ENCODE data around the gene STX18. TPM values are rescaled to one million over a fixed set of nuclear protein-coding genes. Genes with fewer than 3 reads are reported as not detected.
"Not testable (repeated sequence)": the region's sequence is repeated elsewhere in the genome, so short reads cannot be mapped to it uniquely, and the experiment has no call there.

STX18 gene
- total RNA-seq, 2 experiments from 2014 or later = 25.3 to 33.5 TPM

DNA sequence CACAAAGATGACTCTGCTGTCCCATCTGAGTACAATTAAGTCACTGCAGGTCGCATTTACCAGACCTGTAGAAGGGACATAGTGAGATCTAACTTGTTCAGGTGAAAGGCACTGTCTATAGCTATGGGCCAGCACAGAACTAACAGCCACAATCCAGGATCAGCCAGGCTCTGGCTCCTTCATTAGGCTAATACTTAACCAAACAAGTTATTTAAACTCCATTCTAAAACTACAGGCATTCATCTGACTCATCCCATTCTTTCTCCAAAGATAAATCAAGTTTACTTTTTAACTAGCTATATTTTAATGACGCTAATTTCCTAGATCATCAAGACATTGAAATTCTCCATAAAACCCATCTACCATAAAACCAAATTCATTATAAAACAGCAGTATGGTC lies 62.5 kb downstream of the STX18 start:
- POLR2A ChIA-PET = no interaction called here
- ATAC-seq (no peak), DNase-seq (no peak)
- CTCF ChIA-PET = interaction anchor here (1.6 kb wide), 1 partner anchor 9 kb away, joined by 5 read pairs; no protein-coding TSS in a partner anchor
- Mint-ChIP-seq H3K9me3 (ENCODE audit: low read depth) (no peaks in the 10 kb centered on the region), H3K36me3 (ENCODE audit: low read depth) (no peaks in the 10 kb centered on the region), H3K4me1 (peaks cover 9% of the 10 kb centered on the region), H3K4me3 (no peak overlapping the region), H3K27ac (no peak overlapping the region), H3K27me3 (no peaks in the 10 kb centered on the region)
- intact Hi-C loops (cut with DNase I, micrococcal nuclease) = no loop called here

GRCh38 chr4:4477796-4478195 lies 64.1 kb downstream of the STX18 start:
- no peak overlapping the region for H3K27ac Mint-ChIP-seq
- no peak overlapping the region for H3K4me3 Mint-ChIP-seq
- no peaks in the 10 kb centered on the region for H3K9me3 Mint-ChIP-seq (ENCODE audit: low read depth)
- no peaks in the 10 kb centered on the region for H3K27me3 Mint-ChIP-seq
- peaks cover 14% of the 10 kb centered on the region for H3K4me1 Mint-ChIP-seq
- no peaks in the 10 kb centered on the region for H3K36me3 Mint-ChIP-seq (ENCODE audit: low read depth)
- intact Hi-C loops (cut with DNase I, micrococcal nuclease) = no loop called here
- CTCF ChIA-PET = no interaction called here
- POLR2A ChIA-PET = no interaction called here
- DNase-seq (no peak), ATAC-seq (no peak)

DNA sequence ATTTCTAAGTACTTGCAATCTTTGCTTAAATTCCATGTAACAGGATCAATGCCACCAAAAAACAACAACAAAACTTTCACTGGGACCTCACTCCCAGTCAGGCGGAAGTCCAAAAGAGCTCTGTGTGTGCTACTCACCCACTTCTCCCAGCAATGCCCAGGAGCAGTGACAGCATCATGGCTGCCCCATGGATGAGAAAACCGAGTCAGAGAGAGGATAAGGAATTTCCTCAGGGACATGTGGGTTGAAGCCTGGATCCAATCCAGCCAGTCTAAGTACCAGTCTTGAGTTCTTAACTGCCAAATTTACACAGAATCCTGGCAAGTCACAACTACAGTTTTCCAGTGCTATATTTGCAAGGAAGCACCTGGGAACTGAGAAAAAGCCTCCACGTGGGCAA lies 64.5 kb downstream of the STX18 start:
- H3K4me3 Mint-ChIP-seq = no peak overlapping the region
- H3K4me1 Mint-ChIP-seq = peaks cover 12% of the 10 kb centered on the region
- H3K36me3 Mint-ChIP-seq (ENCODE audit: low read depth) = no peaks in the 10 kb centered on the region
- H3K9me3 Mint-ChIP-seq (ENCODE audit: low read depth) = no peaks in the 10 kb centered on the region
- no peak overlapping the region for H3K27ac Mint-ChIP-seq
- ATAC-seq (no peak), DNase-seq (no peak)
- ChIA-PET POLR2A (no interaction called here), CTCF (interaction anchor here (0.7 kb wide), 1 partner anchor 13 kb away, joined by 3 read pairs; no protein-coding TSS in a partner anchor)
- intact Hi-C loops (cut with DNase I, micrococcal nuclease) = no loop called here
- H3K27me3 Mint-ChIP-seq = no peaks in the 10 kb centered on the region

DNA sequence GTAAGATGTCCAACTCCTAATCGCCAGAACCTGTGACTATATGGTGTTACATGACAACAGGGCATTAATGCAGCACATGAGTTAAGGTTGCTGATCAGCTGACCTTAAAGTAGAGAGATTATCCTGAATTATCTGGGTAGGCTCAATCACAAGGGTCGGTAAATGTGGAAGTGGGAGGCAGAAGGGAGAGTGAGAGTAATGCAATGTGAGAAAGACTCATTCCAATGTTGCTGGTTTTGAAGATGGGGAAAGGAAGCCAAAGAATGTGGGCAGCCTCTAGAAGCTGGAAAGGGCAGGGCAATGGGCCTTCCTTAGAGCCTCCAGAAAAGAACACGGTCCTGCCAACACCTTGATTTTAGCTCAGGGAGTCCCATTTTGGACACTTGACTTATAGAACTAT lies 67.4 kb downstream of the STX18 start:
- no peak for DNase-seq
- intact Hi-C loops (cut with DNase I, micrococcal nuclease) = no loop called here
- POLR2A ChIA-PET = no interaction called here
- no peak for ATAC-seq
- H3K4me1 Mint-ChIP-seq = peaks cover 7% of the 10 kb centered on the region
- H3K36me3 Mint-ChIP-seq (ENCODE audit: low read depth) = peaks cover 8% of the 10 kb centered on the region
- H3K9me3 Mint-ChIP-seq (ENCODE audit: low read depth) = no peaks in the 10 kb centered on the region
- no peak overlapping the region for H3K27ac Mint-ChIP-seq
- CTCF ChIA-PET = interaction anchor here (1.6 kb wide), 1 partner anchor 14 kb away, joined by 3 read pairs; no protein-coding TSS in a partner anchor
- no peaks in the 10 kb centered on the region for H3K27me3 Mint-ChIP-seq
- H3K4me3 Mint-ChIP-seq = no peak overlapping the region

GRCh38 chr4:4472344-4472958 lies 69.4 kb downstream of the STX18 start:
- Mint-ChIP-seq H3K27me3 (no peaks in the 10 kb centered on the region), H3K36me3 (ENCODE audit: low read depth) (peaks cover 15% of the 10 kb centered on the region), H3K4me3 (no peak overlapping the region), H3K4me1 (peaks cover 7% of the 10 kb centered on the region), H3K9me3 (ENCODE audit: low read depth) (no peaks in the 10 kb centered on the region), H3K27ac (no peak overlapping the region)
- DNase-seq (no peak), ATAC-seq (no peak)
- POLR2A ChIA-PET = no interaction called here
- intact Hi-C loops (cut with DNase I, micrococcal nuclease) = no loop called here
- CTCF ChIA-PET = no interaction called here

GRCh38 chr4:4471195-4471594 lies 70.7 kb downstream of the STX18 start:
- Mint-ChIP-seq H3K4me1 (peaks cover 7% of the 10 kb centered on the region), H3K9me3 (ENCODE audit: low read depth) (no peaks in the 10 kb centered on the region), H3K27me3 (no peaks in the 10 kb centered on the region), H3K4me3 (no peak overlapping the region), H3K36me3 (ENCODE audit: low read depth) (peaks cover 27% of the 10 kb centered on the region), H3K27ac (no peak overlapping the region)
- intact Hi-C loops (cut with DNase I, micrococcal nuclease) = no loop called here
- ATAC-seq (no peak), DNase-seq (no peak)
- CTCF ChIA-PET = no interaction called here
- POLR2A ChIA-PET = no interaction called here

GRCh38 chr4:4470208-4470607 lies 71.6 kb downstream of the STX18 start:
- peaks cover 37% of the 10 kb centered on the region for H3K36me3 Mint-ChIP-seq (ENCODE audit: low read depth)
- DNase-seq (no peak), ATAC-seq (no peak)
- CTCF ChIA-PET = no interaction called here
- intact Hi-C loops (cut with DNase I, micrococcal nuclease) = no loop called here
- no peaks in the 10 kb centered on the region for H3K27me3 Mint-ChIP-seq
- no peak overlapping the region for H3K4me3 Mint-ChIP-seq
- H3K27ac Mint-ChIP-seq = no peak overlapping the region
- H3K4me1 Mint-ChIP-seq = peaks cover 7% of the 10 kb centered on the region
- POLR2A ChIA-PET = no interaction called here
- peaks cover 3% of the 10 kb centered on the region for H3K9me3 Mint-ChIP-seq (ENCODE audit: low read depth)

- CTCF ChIA-PET; DNase-seq; POLR2A ChIA-PET; intact Hi-C loops (cut with DNase I, micrococcal nuclease); H3K27ac Mint-ChIP-seq; H3K4me3 Mint-ChIP-seq; H3K27me3 Mint-ChIP-seq; ATAC-seq; H3K9me3 Mint-ChIP-seq (ENCODE audit: low read depth): not testable (repeated sequence)
- Mint-ChIP-seq H3K4me1 (peaks cover 35% of the 10 kb centered on the region), H3K36me3 (ENCODE audit: low read depth) (peaks cover 39% of the 10 kb centered on the region)
These were observed 76.6 kb downstream of the STX18 start for GRCh38 chr4:4465238-4465637.

DNA sequence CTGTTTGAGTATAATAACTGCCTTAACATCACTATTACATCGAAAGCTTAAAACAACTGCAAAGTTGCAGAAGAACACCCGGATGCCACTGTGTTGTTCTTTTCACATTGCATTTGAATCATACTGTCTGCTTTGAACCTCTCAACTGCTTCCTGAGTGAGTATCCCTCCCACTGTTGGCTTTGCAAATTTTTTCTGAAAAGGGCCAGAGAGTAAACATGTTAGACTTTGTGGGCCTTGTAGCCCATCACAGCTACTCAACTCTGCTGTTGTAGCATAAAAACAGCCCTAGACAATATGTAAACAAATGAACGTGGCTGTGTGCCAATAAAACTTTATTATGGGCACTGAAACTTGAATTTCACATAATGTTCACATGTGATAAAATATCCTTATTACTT lies 78.9 kb downstream of the STX18 start:
- Mint-ChIP-seq H3K4me3 (no peak overlapping the region), H3K36me3 (ENCODE audit: low read depth) (peaks cover 35% of the 10 kb centered on the region), H3K4me1 (peaks cover 38% of the 10 kb centered on the region), H3K9me3 (ENCODE audit: low read depth) (peaks cover 5% of the 10 kb centered on the region), H3K27ac (no peak overlapping the region), H3K27me3 (no peaks in the 10 kb centered on the region)
- DNase-seq (no peak), ATAC-seq (peak; percentile 11)
- ChIA-PET CTCF (no interaction called here), POLR2A (no interaction called here)
- intact Hi-C loops (cut with DNase I, micrococcal nuclease) = no loop called here

DNA sequence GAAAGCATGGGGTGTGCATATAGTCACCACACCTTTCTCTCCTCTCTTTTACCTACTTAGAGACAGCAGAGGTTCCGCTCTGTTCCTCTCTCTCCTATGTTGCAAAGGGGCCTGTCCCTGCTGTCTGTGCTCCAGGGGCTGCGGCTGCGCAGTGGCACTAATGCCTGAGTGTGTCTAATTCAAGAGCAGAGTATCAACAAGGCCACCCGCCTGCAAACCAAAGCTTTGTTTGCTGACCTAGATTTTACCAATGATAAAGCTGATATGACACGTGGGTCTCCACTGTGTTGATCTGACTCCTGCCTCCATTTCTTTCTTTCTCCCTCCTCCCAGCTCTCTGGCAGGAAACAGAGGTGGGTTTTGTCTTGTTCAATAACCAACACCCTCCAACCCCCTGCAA lies 80.0 kb downstream of the STX18 start:
- DNase-seq = peak; percentile 65
- Mint-ChIP-seq H3K4me1 (peaks cover 38% of the 10 kb centered on the region), H3K4me3 (no peak overlapping the region), H3K27ac (peak overlapping the region; percentile 58), H3K36me3 (ENCODE audit: low read depth) (peaks cover 28% of the 10 kb centered on the region), H3K27me3 (no peaks in the 10 kb centered on the region), H3K9me3 (ENCODE audit: low read depth) (peaks cover 5% of the 10 kb centered on the region)
- ATAC-seq = peak; percentile 71
- intact Hi-C loops (cut with DNase I, micrococcal nuclease) = no loop called here
- ChIA-PET POLR2A (no interaction called here), CTCF (no interaction called here)

GRCh38 chr4:4461178-4461577 lies 80.7 kb downstream of the STX18 start:
- intact Hi-C loops (cut with DNase I, micrococcal nuclease) = no loop called here
- CTCF ChIA-PET = no interaction called here
- Mint-ChIP-seq H3K27me3 (no peaks in the 10 kb centered on the region), H3K9me3 (ENCODE audit: low read depth) (peaks cover 5% of the 10 kb centered on the region), H3K4me1 (peaks cover 38% of the 10 kb centered on the region), H3K36me3 (ENCODE audit: low read depth) (peaks cover 26% of the 10 kb centered on the region), H3K4me3 (no peak overlapping the region), H3K27ac (peak overlapping the region; percentile 43)
- no peak for DNase-seq
- POLR2A ChIA-PET = no interaction called here
- no peak for ATAC-seq

DNA sequence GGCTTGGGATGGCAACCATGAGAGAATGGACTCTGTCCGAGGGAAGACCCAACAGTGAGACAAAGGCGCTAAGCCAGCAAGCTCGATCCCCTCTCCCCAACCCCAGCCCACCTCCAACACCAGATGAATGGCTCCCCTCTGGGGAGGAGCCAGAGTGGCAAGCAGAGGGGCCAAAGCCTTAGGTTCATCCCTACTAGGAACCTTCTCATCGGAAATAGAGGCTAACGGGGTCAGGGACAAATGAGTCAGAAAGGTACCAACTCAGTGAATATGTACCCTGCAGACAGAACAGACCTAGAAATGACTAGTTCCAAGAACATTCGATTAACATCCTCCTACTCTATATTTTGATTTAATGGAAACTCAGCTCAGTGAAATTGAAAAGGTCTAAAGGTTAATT lies 81.1 kb downstream of the STX18 start:
- peaks cover 22% of the 10 kb centered on the region for H3K36me3 Mint-ChIP-seq (ENCODE audit: low read depth)
- H3K27me3 Mint-ChIP-seq = no peaks in the 10 kb centered on the region
- no peak overlapping the region for H3K27ac Mint-ChIP-seq
- ChIA-PET POLR2A (no interaction called here), CTCF (no interaction called here)
- intact Hi-C loops (cut with DNase I, micrococcal nuclease) = no loop called here
- no peak overlapping the region for H3K4me3 Mint-ChIP-seq
- ATAC-seq = peak; percentile 82
- H3K9me3 Mint-ChIP-seq (ENCODE audit: low read depth) = peaks cover 5% of the 10 kb centered on the region
- peaks cover 38% of the 10 kb centered on the region for H3K4me1 Mint-ChIP-seq
- peak; percentile 47 for DNase-seq

GRCh38 chr4:4459181-4459580 lies 82.7 kb downstream of the STX18 start:
- Mint-ChIP-seq H3K27me3 (no peaks in the 10 kb centered on the region), H3K36me3 (ENCODE audit: low read depth) (peaks cover 13% of the 10 kb centered on the region), H3K4me3 (no peak overlapping the region), H3K4me1 (peaks cover 32% of the 10 kb centered on the region), H3K9me3 (ENCODE audit: low read depth) (no peaks in the 10 kb centered on the region), H3K27ac (no peak overlapping the region)
- intact Hi-C loops (cut with DNase I, micrococcal nuclease) = no loop called here
- DNase-seq (no peak), ATAC-seq (no peak)
- CTCF ChIA-PET = interaction anchor here (0.7 kb wide), 1 partner anchor 803 kb away, joined by 3 read pairs; no protein-coding TSS in a partner anchor
- POLR2A ChIA-PET = no interaction called here
